NCI-H1436 treated with DMSO at 0.1 percent for 48 hours (cell line): ENCODE results near the gene ECE1.

ENCODE experiments used
- DNase-seq: peaks from one replicate; lab custom pipeline; 2025; lab: John Stamatoyannopoulos, UW

Gene ECE1

GRCh38 chr1:21268281-21269239 is 21.7 kb downstream of the ECE1 start:
- no peak for DNase-seq

GRCh38 chr1:21267191-21268077 is 22.8 kb downstream of the ECE1 start:
- no peak for DNase-seq

GRCh38 chr1:21266119-21266774 is 24.0 kb downstream of the ECE1 start:
- no peak for DNase-seq

- no peak for DNase-seq
These were observed 24.6 kb downstream of the ECE1 start for GRCh38 chr1:21265644-21266043.

GRCh38 chr1:21264898-21265297 is 25.4 kb downstream of the ECE1 start:
- no peak for DNase-seq

GRCh38 chr1:21263653-21264225 is 26.5 kb downstream of the ECE1 start:
- no peak for DNase-seq

- DNase-seq = no peak
These were observed 27.2 kb downstream of the ECE1 start for GRCh38 chr1:21263052-21263429.

- no peak for DNase-seq
These were observed 27.8 kb downstream of the ECE1 start for GRCh38 chr1:21262293-21263051.

- no peak for DNase-seq
These were observed 28.5 kb downstream of the ECE1 start for GRCh38 chr1:21261551-21262292.

- no peak for DNase-seq
These were observed 29.7 kb downstream of the ECE1 start for GRCh38 chr1:21260405-21261125.

- DNase-seq = no peak
These were observed 30.8 kb downstream of the ECE1 start for GRCh38 chr1:21259316-21260076.

GRCh38 chr1:21258331-21259134 is 31.7 kb downstream of the ECE1 start:
- no peak for DNase-seq

GRCh38 chr1:21257431-21258135 is 32.7 kb downstream of the ECE1 start:
- no peak for DNase-seq

GRCh38 chr1:21256776-21257175 is 33.5 kb downstream of the ECE1 start:
- no peak for DNase-seq

- DNase-seq = no peak
These were observed 34.3 kb downstream of the ECE1 start for GRCh38 chr1:21255943-21256320.

GRCh38 chr1:21255284-21255942 is 34.9 kb downstream of the ECE1 start:
- DNase-seq = peak; percentile 1

- no peak for DNase-seq
These were observed 35.8 kb downstream of the ECE1 start for GRCh38 chr1:21254335-21254951.
